ENCODE results near the gene ZNF320.
"Not testable (repeated sequence)": the region's sequence is repeated elsewhere in the genome, so short reads cannot be mapped to it uniquely, and the experiment has no call there.

ZNF320 gene

DNA sequence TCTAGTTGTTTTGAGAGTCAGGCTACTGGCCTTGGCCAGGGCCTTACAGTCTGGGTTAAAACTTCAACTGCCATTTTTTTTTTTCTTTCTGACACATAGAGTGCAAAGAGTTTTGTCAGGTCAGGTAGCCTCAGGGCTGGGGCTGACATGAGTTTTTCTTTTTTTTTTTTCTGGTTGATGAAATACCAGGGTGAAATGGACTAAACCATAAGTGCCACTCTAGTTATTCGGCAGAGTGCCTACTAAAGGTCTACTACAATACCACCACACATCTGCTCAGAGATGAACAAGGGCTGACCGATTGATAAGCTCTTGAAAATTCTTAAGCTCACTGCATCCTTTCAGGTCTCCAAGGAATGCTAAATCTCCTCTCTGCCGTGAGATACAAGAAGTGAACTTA, 4.4 kb upstream of the ZNF320 start:
- H3K4me3 ChIP-seq (ENCODE audit: low read depth, low read length): no peak overlapping the region
- TF ChIP-seq, protein P1, sequence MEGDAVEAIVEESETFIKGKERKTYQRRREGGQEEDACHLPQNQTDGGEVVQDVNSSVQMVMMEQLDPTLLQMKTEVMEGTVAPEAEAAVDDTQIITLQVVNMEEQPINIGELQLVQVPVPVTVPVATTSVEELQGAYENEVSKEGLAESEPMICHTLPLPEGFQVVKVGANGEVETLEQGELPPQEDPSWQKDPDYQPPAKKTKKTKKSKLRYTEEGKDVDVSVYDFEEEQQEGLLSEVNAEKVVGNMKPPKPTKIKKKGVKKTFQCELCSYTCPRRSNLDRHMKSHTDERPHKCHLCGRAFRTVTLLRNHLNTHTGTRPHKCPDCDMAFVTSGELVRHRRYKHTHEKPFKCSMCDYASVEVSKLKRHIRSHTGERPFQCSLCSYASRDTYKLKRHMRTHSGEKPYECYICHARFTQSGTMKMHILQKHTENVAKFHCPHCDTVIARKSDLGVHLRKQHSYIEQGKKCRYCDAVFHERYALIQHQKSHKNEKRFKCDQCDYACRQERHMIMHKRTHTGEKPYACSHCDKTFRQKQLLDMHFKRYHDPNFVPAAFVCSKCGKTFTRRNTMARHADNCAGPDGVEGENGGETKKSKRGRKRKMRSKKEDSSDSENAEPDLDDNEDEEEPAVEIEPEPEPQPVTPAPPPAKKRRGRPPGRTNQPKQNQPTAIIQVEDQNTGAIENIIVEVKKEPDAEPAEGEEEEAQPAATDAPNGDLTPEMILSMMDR (IDR thresholded peaks at IDR 0.05; ENCODE audit: insufficient read depth, low read depth, low read length, missing control alignments): no peak
- no peak for DNase-seq (ENCODE audit: low read depth)

DNA sequence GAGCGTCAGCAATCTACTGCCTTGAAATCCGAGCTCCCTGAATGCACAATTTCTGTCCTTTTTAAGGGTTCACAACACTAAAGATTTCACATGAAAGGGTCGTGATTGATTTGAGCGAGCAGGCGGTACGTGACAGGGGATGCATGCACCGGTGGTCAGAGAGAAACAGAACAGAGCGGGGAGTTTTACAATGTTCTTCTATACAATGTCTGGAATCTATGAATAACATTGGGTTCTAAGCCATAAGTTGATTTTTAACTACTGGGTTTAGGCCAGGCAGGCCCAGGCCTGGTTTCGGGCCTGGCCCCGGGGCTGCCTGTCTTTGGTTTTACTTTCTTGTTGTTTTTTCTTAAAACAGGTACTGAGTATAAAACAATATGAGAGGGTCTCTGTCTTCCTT, 1.2 kb upstream of the ZNF320 start:
- DNase-seq (ENCODE audit: low read depth); H3K4me3 ChIP-seq (ENCODE audit: low read depth, low read length): not testable (repeated sequence)

DNA sequence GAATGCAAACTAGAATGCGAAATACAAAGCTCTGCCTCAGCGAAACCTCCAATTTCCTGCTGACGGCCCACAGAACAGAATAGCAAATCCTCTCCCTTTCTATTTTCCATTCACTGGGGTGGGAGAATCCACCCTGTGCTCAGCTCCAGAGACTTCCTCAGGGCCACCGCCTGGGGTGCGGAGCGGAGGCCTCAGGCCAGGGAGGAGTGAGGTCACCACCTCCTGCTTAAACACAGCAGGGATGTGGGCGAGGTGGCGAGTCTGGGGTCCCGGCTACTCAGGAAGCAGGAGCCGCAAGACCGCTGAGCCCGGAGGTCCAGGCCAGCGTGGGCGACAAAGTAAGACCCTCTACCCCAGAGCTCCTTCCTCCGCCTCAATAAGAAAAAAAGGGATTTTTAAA, 666 bp upstream of the ZNF320 start:
- TF ChIP-seq, protein P1 (IDR thresholded peaks at IDR 0.05; ENCODE audit: insufficient read depth, low read depth, low read length, missing control alignments): no peak
- no peak overlapping the region for H3K4me3 ChIP-seq (ENCODE audit: low read depth, low read length)
- DNase-seq (ENCODE audit: low read depth): no peak

DNA sequence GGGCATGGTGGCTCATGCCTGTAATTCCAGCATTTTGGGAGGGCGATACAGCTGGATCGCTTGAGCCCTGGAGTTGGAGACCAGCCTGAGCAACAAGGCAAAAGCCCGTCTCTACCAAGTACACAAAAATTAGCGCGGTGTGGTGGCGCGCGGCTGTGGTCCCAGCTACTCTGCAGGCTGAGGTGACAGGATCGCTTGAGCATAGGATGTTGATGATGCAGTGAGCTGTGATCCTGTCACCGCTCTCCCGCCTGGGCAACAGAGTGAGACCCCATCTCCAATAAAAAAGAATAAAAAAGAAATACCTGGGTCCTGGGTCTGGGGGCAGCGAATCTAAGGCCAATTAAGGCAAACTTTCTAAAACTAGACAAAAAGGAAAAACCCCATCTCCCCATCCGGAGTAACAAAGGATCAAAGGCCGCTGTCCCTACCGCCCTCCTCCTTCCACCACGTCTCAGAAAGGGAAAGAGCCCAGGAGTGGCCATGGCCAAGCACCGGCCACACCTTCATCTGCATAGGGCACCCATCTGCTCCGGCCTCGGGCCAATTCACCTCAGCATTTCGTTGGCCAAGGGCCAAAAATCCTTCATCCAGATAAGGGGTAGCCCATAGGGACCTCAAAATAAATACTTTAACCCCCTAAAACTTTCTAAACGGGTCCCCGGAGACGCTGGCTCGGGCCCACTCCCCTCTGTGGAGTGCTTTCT, 851 bp downstream of the ZNF320 start:
- TF ChIP-seq, protein P1 (IDR thresholded peaks at IDR 0.05; ENCODE audit: insufficient read depth, low read depth, low read length, missing control alignments): no peak
- peak overlapping the region; percentile 55 for H3K4me3 ChIP-seq (ENCODE audit: low read depth, low read length)
- DNase-seq (ENCODE audit: low read depth): peak; percentile 12

DNA sequence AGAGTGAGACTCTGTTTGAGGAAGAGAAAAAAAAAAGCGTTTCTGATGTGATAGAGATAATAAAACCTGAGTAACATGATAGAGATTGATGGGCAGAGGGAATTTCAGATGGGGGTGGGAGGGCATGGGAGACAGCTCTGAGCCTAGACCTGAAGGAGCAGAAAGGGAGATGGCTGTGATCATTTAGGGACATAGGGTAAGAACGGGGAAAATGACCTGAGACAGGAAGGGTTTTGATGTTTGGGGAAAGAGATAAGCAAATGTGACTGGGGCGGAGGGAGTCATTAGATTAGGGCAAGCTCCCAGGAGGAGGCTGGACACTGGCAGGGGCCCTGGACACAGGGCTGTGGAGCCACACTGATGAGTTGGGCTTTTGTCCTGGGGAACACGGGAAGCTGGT, 6.1 kb downstream of the ZNF320 start:
- no peak overlapping the region for H3K4me3 ChIP-seq (ENCODE audit: low read depth, low read length)
- TF ChIP-seq, protein P1 (IDR thresholded peaks at IDR 0.05; ENCODE audit: insufficient read depth, low read depth, low read length, missing control alignments): no peak
- no peak for DNase-seq (ENCODE audit: low read depth)

DNA sequence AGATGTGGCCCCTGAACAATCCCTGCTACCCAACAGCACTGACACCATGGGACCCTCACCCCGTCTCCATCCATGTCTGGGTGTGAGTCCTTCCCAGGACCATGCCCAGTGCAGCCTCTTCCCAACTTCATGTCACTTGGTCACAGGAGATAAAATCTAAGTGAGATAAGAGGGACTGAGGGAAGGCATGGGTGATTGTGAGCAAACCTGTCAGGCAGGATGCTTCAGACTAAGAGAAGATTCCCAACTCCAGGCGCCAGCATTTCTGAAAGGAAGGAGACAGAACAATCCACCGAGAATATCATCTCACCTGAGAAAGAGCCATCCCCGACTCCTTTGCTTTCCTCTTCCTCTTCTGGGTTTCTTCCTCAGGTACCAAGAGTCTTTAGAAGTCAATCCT, 7.5 kb downstream of the ZNF320 start:
- TF ChIP-seq, protein P1 (IDR thresholded peaks at IDR 0.05; ENCODE audit: insufficient read depth, low read depth, low read length, missing control alignments): no peak
- no peak for DNase-seq (ENCODE audit: low read depth)

DNA sequence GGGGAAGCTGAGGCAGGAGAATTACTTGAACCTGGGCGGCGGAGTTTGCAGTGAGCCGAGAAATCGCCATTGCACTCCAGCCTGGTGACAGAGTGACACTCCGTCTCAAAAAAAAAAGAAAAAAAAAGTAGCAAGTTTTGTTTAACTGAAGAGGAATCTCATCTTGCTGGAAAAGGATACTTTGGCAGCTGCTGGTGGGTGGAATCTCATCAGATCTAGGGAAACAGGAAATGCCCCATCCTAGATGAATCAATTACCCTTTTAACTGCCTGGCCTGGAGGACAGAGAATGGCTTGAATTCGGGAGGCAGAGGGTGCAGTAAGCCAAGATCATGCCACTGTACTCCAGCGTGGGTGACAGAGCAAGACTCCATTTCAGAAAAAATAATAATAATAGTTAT, 8.4 kb downstream of the ZNF320 start:
- DNase-seq (ENCODE audit: low read depth): no peak
- no peak overlapping the region for H3K4me3 ChIP-seq (ENCODE audit: low read depth, low read length)
- TF ChIP-seq, protein P1 (IDR thresholded peaks at IDR 0.05; ENCODE audit: insufficient read depth, low read depth, low read length, missing control alignments): no peak

More for the DNA sequence above, 7.5 kb downstream of the ZNF320 start:
- H3K4me3 ChIP-seq (ENCODE audit: low read depth, low read length): no peak overlapping the region

All from GM12865 (cell line).